IMR-90 (cell line): ENCODE measurements around the gene STARD8. TPM values are rescaled to one million over a fixed set of nuclear protein-coding genes. Genes with fewer than 3 reads are reported as not detected.

ENCODE experiments used
- ATAC-seq: fragments of 200-7000 bp; cut with Tn5 transposase; 2 replicates; pipeline ENCODE4 v1.9.1; 2020; ENCODE audit warnings: low read depth, mild to moderate bottlenecking, moderate library complexity
- BruUV-seq: library from RNA; stranded (reverse); fragments of 400-500 nt; replicated peaks from 2 replicates; lab custom pipeline; 2021; lab: Mats Ljungman, UMichigan
- CTCF ChIA-PET: fragments of 300-600 bp; formaldehyde crosslinking; extraction: SDS; loops from one replicate; lab custom pipeline; 2021; ENCODE audit warnings: antibody characterized with exemption; lab: Yijun Ruan, JAX
- POLR2A ChIA-PET: fragments of 300-600 bp; sonication (Branson Sonifier 250); formaldehyde crosslinking; loops from one replicate; lab custom pipeline; 2022; ENCODE audit warnings: antibody characterized with exemption; ENCODE audit not compliant: unreplicated experiment; lab: Charles Lee
- DNase-seq: peaks from one replicate; pipeline ENCODE4 v3.0.0; 2013
- H2AFZ ChIP-seq: replicated peaks from 2 replicates; pipeline ENCODE3; 2013; ENCODE audit warnings: low read length, mild to moderate bottlenecking; ENCODE audit not compliant: poor library complexity
- H2AK5ac ChIP-seq: 2 replicates; pipeline ENCODE4 v1.6.1; 2013; ENCODE audit warnings: low read depth, low read length, inconsistent platforms
- H2AK9ac ChIP-seq: replicated peaks from 2 replicates; pipeline ENCODE3; 2013; ENCODE audit warnings: mild to moderate bottlenecking, low read depth, low read length, moderate library complexity; ENCODE audit not compliant: poor library complexity
- H2BK120ac ChIP-seq: 2 replicates; pipeline ENCODE4 v1.6.1; 2013; ENCODE audit warnings: low read depth, low read length, inconsistent platforms
- H2BK15ac ChIP-seq: 3 replicates; pipeline ENCODE4 v1.6.1; 2013; ENCODE audit warnings: low read depth, low read length, inconsistent platforms
- H2BK20ac ChIP-seq: 2 replicates; pipeline ENCODE4 v1.6.1; 2013; ENCODE audit warnings: low read depth, mild to moderate bottlenecking, inconsistent platforms, low read length, moderate library complexity
- H2BK5ac ChIP-seq: 2 replicates; pipeline ENCODE4 v1.6.1; 2013; ENCODE audit warnings: mild to moderate bottlenecking, low read depth, low read length, inconsistent platforms; ENCODE audit not compliant: poor library complexity, severe bottlenecking
- H3K14ac ChIP-seq: replicated peaks from 2 replicates; pipeline ENCODE4 v1.6.1; 2013; ENCODE audit warnings: low read depth, low read length, inconsistent platforms
- H3K18ac ChIP-seq: 2 replicates; pipeline ENCODE4 v1.6.1; 2013; ENCODE audit warnings: low read depth, low read length, control low read depth
- H3K23ac ChIP-seq: 2 replicates; pipeline ENCODE4 v1.6.1; 2013; ENCODE audit warnings: low read depth, low read length, inconsistent platforms
- H3K27ac ChIP-seq: 2 replicates; pipeline ENCODE4 v1.5.1; 2013; ENCODE audit warnings: mild to moderate bottlenecking, control low read depth, low read length; ENCODE audit not compliant: insufficient read depth
- H3K27me3 ChIP-seq: 2 replicates; pipeline ENCODE4 v1.6.1; 2013; ENCODE audit warnings: low read length; ENCODE audit not compliant: control insufficient read depth, insufficient read depth
- H3K36me3 ChIP-seq: 2 replicates; pipeline ENCODE4 v1.6.1; 2013; ENCODE audit warnings: low read length, mixed read lengths; ENCODE audit not compliant: control insufficient read depth, insufficient read depth
- H3K4ac ChIP-seq: 2 replicates; pipeline ENCODE4 v1.6.1; 2013; ENCODE audit warnings: low read depth, low read length, inconsistent platforms
- H3K4me1 ChIP-seq: 2 replicates; pipeline ENCODE4 v1.6.1; 2013; ENCODE audit warnings: low read length, mixed read lengths; ENCODE audit not compliant: control insufficient read depth, insufficient read depth
- H3K4me2 ChIP-seq: 2 replicates; pipeline ENCODE4 v1.6.1; 2013; ENCODE audit warnings: low read depth, mild to moderate bottlenecking, control low read depth, low read length, moderate library complexity
- H3K4me3 ChIP-seq: 2 replicates; pipeline ENCODE4 v1.5.1; 2013; ENCODE audit warnings: low read depth, mild to moderate bottlenecking, control low read depth, low read length, moderate library complexity; ENCODE audit not compliant: insufficient read depth
- H3K56ac ChIP-seq: 2 replicates; pipeline ENCODE4 v1.6.1; 2013; ENCODE audit warnings: low read length, inconsistent platforms; ENCODE audit not compliant: insufficient read depth; ENCODE audit errors: extremely low read depth
- H3K79me1 ChIP-seq, 2 experiments: 2 replicates each; pipeline ENCODE4 v1.6.1; 2013; ENCODE audit warnings: low read length in 2 of 2, inconsistent platforms in 1 of 2, low read depth in 1 of 2
- H3K9ac ChIP-seq: 2 replicates; pipeline ENCODE4 v1.6.1; 2013; ENCODE audit warnings: low read depth, low read length, control low read depth
- H3K9me1 ChIP-seq: 2 replicates; pipeline ENCODE4 v1.6.1; 2013; ENCODE audit warnings: low read length, inconsistent platforms; ENCODE audit not compliant: insufficient read depth
- H3K9me3 ChIP-seq: 2 replicates; pipeline ENCODE4 v1.6.1; 2013; ENCODE audit warnings: low read length; ENCODE audit not compliant: control insufficient read depth, insufficient read depth
- H4K20me1 ChIP-seq: 2 replicates; pipeline ENCODE4 v1.6.1; 2013; ENCODE audit warnings: low read length, inconsistent platforms; ENCODE audit not compliant: insufficient read depth
- H4K5ac ChIP-seq: 2 replicates; pipeline ENCODE4 v1.6.1; 2013; ENCODE audit warnings: mild to moderate bottlenecking, low read depth, low read length, control low read depth
- H4K8ac ChIP-seq, 2 experiments: 2 replicates each; pipeline ENCODE4 v1.6.1; 2013; ENCODE audit warnings: low read depth in 2 of 2, low read length in 2 of 2, control low read depth in 1 of 2, inconsistent platforms in 1 of 2
- H4K91ac ChIP-seq: 2 replicates; pipeline ENCODE4 v1.6.1; 2013; ENCODE audit warnings: low read depth, low read length, inconsistent platforms; ENCODE audit not compliant: insufficient read depth
- CEBPB ChIP-seq: IDR thresholded peaks from 2 replicates; pipeline ENCODE4 v1.6.1; 2012; ENCODE audit warnings: low read depth, low read length, improper control_type of control experiment
- MAFK ChIP-seq: IDR thresholded peaks from 2 replicates; pipeline ENCODE4 v1.6.1; 2012; ENCODE audit warnings: low read depth, low read length, improper control_type of control experiment
- NFE2L2 ChIP-seq: fragments of 150-350 bp; IDR thresholded peaks from 2 replicates; pipeline ENCODE4 v1.6.1; 2016; ENCODE audit warnings: low read depth, mild to moderate bottlenecking, low read length
- RFX5 ChIP-seq: IDR thresholded peaks from 2 replicates; pipeline ENCODE4 v1.8.0; 2012; ENCODE audit warnings: low read depth, mild to moderate bottlenecking, low read length, moderate library complexity
- SMC3 ChIP-seq: fragments of 150-350 bp; IDR thresholded peaks from 2 replicates; pipeline ENCODE4 v1.6.1; 2016; ENCODE audit warnings: low read depth, mild to moderate bottlenecking, antibody characterized with exemption, low read length, moderate library complexity
- whole genome bisulfite sequencing, 2 experiments: methylation state at CpG; one replicate each; pipeline versions ENCODE4 v1.1.5 to v1.1.7; 2013; ENCODE audit warnings: missing lambda C conversion rate in 2 of 2; ENCODE audit not compliant: insufficient read length in 1 of 2; ENCODE audit errors: extremely low coverage in 2 of 2; 5-methylcytosine and 5-hydroxymethylcytosine counted together
- dilution Hi-C: fragments of 300-500 bp; cut with HindIII; formaldehyde crosslinking; loops from one replicate; pipeline ENCODE4 v1.14.3; 2018; ENCODE audit warnings: low sequenced_read_pairs; ENCODE audit not compliant: unreplicated experiment
- in situ Hi-C: fragments of 300-500 bp; cut with MboI; formaldehyde crosslinking; loops from 3 replicates; pipeline ENCODE4 v1.14.3; 2019; ENCODE audit warnings: low sequenced_read_pairs, inconsistent platforms, mixed read lengths
- intact Hi-C: fragments of 100-400 bp; cut with micrococcal nuclease; formaldehyde crosslinking; loops from 2 replicates; pipeline ENCODE4 v1.10.0; 2022
- polyA plus RNA-seq, 3 experiments: library from polyadenylated mRNA; depleted of rRNA; stranded (reverse); fragments of >200 nt; gene quantifications; 2 replicates each; pipeline ENCODE4 v1.2.3, GENCODE V29; 2012; ENCODE audit warnings: low replicate concordance in 1 of 3
- total RNA-seq: library from RNA; depleted of rRNA; stranded (reverse); fragments of >200 nt; gene quantifications from 2 replicates; pipeline ENCODE4 v1.2.3, GENCODE V29; 2012

The STARD8 gene
- total and polyA plus RNA-seq, 2 of the 4 experiments (the other 2 are of a cell fraction) = 1.6 to 2.3 TPM

DNA sequence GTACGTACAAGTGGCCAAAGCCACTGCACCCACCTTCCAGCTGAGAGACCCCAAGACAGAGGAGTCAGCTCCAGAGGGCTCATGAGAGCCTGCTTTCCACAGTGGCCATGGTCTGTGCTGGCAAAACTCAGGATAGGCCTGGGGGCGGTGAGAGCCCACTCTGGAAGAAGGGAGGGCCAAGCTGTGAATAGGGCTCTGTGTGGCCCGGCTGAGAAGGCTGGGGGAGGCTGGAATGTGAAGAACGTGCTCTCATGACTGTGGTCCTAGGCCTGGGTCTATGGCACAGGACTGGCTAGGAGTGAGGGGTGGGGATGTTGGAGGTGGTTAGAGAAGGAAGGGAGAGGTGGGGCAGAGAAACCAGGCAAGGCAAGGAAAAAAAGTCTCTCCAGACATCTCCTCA lies 13.3 kb downstream of the STARD8 start:
- Histone ChIP-seq H3K14ac (no peak overlapping the region), H2BK15ac (no peak overlapping the region), H3K79me1 (no peaks in the 10 kb centered on the region), H4K20me1 (no peaks in the 10 kb centered on the region), H4K5ac (no peak overlapping the region), H3K9me3 (no peaks in the 10 kb centered on the region), H3K4me3 (no peak overlapping the region), H2BK120ac (no peak overlapping the region), H3K9me1 (no peaks in the 10 kb centered on the region), H3K18ac (no peak overlapping the region), H2BK5ac (no peak overlapping the region), H3K4me1 (peaks cover 6% of the 10 kb centered on the region), H2AFZ (no peak overlapping the region), H4K91ac (no peak overlapping the region), H2BK20ac (no peak overlapping the region), H3K56ac (no peak overlapping the region), H3K27ac (no peak overlapping the region), H2AK9ac (no peak overlapping the region), H3K23ac (no peak overlapping the region), H4K8ac (no peak overlapping the region), H2AK5ac (no peak overlapping the region), H3K4ac (no peak overlapping the region), H3K4me2 (no peak overlapping the region), H3K36me3 (no peaks in the 10 kb centered on the region), H3K9ac (no peak overlapping the region), H3K27me3 (peaks cover 7% of the 10 kb centered on the region; the same call in 1 of the 2 replicates)
- in situ Hi-C loops (no loop called here), intact Hi-C loops (no loop called here), dilution Hi-C loops (no loop called here)
- DNase-seq (no peak), ATAC-seq (no peak)
- CTCF ChIA-PET = no interaction called here
- POLR2A ChIA-PET = no interaction called here
- TF ChIP-seq SMC3 (no peak), NFE2L2 (no peak), MAFK (no peak), CEBPB (no peak), RFX5 (no peak)
- no TSS peak for BruUV-seq
- 57% methylated on average over 2 of the region's 4 CpGs; no CpG with 5 or more reads in 1 of the 2 experiments for WGBS, 2 experiments
